K562 (cell line): Measurements from ENCODE around the gene CBFA2T3. TPM values are rescaled to one million over a fixed set of nuclear protein-coding genes. Genes with fewer than 3 reads are reported as not detected.

Source experiments
- AFF4 ChIP-seq: sonication (generic); formaldehyde crosslinking; IDR thresholded peaks from 2 replicates; pipeline ENCODE4 v1.8.0; 2023; ENCODE audit warnings: mild to moderate bottlenecking, missing genetic modification reagents
- BCOR ChIP-seq: fragments of 450-650 bp; IDR thresholded peaks from 2 replicates; pipeline ENCODE4 v1.6.1; 2016
- DPF2 ChIP-seq: fragments of 450-650 bp; IDR thresholded peaks from 2 replicates; pipeline ENCODE4 v1.6.1; 2016
- FOXK2 ChIP-seq, 2 experiments: fragments of 450-650 bp; IDR thresholded peaks in 1 of 2; conservative IDR thresholded peaks in 1 of 2; 2 replicates each; pipeline ENCODE4 v1.6.1; 2016; ENCODE audit warnings: low read depth in 2 of 2, mild to moderate bottlenecking in 1 of 2
- HOXB6 ChIP-seq: fragments of 250-450 bp; sonication (Bioruptor Pico); IDR thresholded peaks from 2 replicates; pipeline ENCODE4 v1.5.1; 2022; ENCODE audit warnings: mild to moderate bottlenecking, borderline replicate concordance
- PML ChIP-seq: IDR thresholded peaks from 2 replicates; pipeline ENCODE4 v1.6.1; 2012; ENCODE audit warnings: low read length, inconsistent platforms
- TCF7 ChIP-seq: sonication (generic); IDR thresholded peaks from 2 replicates; pipeline ENCODE4 v1.6.1; 2016; ENCODE audit warnings: antibody characterized with exemption, borderline replicate concordance
- ZNF175 ChIP-seq: fragments of 200-800 bp; sonication (Bioruptor generic); IDR thresholded peaks from 2 replicates; pipeline ENCODE4 v1.6.1; 2016; ENCODE audit warnings: low read depth, mild to moderate bottlenecking, missing genetic modification characterization, missing compliant biosample characterization
- ZNF324 ChIP-seq: fragments of 250-450 bp; sonication (Bioruptor Pico); IDR thresholded peaks from 2 replicates; pipeline ENCODE4 v1.4.0; 2020; ENCODE audit warnings: mild to moderate bottlenecking
- ZNF395 ChIP-seq: fragments of 200-800 bp; sonication (Bioruptor generic); IDR thresholded peaks from 2 replicates; pipeline ENCODE4 v1.6.1; 2017; ENCODE audit warnings: missing genetic modification characterization, missing compliant biosample characterization
- ZNF584 ChIP-seq: fragments of 200-800 bp; sonication (Bioruptor generic); IDR thresholded peaks from 2 replicates; pipeline ENCODE4 v1.6.1; 2016; ENCODE audit warnings: low read depth, mild to moderate bottlenecking, missing genetic modification characterization, missing compliant biosample characterization
- ZNF589 ChIP-seq: fragments of 200-800 bp; sonication (Bioruptor generic); IDR thresholded peaks from 2 replicates; pipeline ENCODE4 v1.6.1; 2016; ENCODE audit warnings: low read depth, missing genetic modification characterization, missing compliant biosample characterization
- polyA plus RNA-seq, 8 experiments: library from polyadenylated mRNA; depleted of rRNA in 4 of 8; stranded (reverse) in 5 of 8; unstranded in 3 of 8; fragments of >200 nt; fragmentation: Nextera tagmentation in 2 of 8; fragmentation: Illumina TruSeq in 1 of 8; extraction: Ambion mirVana in 2 of 8; extraction: Trizol in 1 of 8; gene quantifications; 2 replicates each; pipeline versions ENCODE4 v1.2.1 to v1.2.3, GENCODE V29; 2011 to 2014; ENCODE audit warnings: inconsistent platforms in 1 of 8, missing spikeins in 1 of 8
- total RNA-seq, 7 experiments: library from RNA; depleted of rRNA in 6 of 7; stranded (reverse); fragments of >200 nt in 6 of 7; fragmentation: Illumina TruSeq in 2 of 7; extraction: Trizol in 2 of 7; gene quantifications; 2 replicates each; pipeline versions ENCODE4 v1.2.1 to v1.2.3, GENCODE V29; 2011 to 2021; ENCODE audit warnings: low replicate concordance in 1 of 7
- TF ChIP-seq, protein P1 (sequence below): fragments of 450-650 bp; IDR thresholded peaks from 2 replicates; pipeline ENCODE4 v1.6.1; 2016; ENCODE audit warnings: borderline replicate concordance
- TF ChIP-seq, protein P2 (sequence below): fragments of 200-800 bp; sonication (Bioruptor generic); IDR thresholded peaks from 2 replicates; pipeline ENCODE4 v1.6.1; 2017; ENCODE audit warnings: missing genetic modification characterization, missing compliant biosample characterization
- TF ChIP-seq, protein P3 (sequence below): sonication (generic); formaldehyde crosslinking; IDR thresholded peaks from 2 replicates; pipeline ENCODE4 v1.8.1; 2023; ENCODE audit warnings: mild to moderate bottlenecking, missing genetic modification reagents

CBFA2T3 gene
- total and polyA plus RNA-seq, 9 of the 15 experiments (the other 6 are each of a cell fraction or from before 2014, with no cell fraction given) = 2.3 to 145 (median 6.7) TPM

DNA sequence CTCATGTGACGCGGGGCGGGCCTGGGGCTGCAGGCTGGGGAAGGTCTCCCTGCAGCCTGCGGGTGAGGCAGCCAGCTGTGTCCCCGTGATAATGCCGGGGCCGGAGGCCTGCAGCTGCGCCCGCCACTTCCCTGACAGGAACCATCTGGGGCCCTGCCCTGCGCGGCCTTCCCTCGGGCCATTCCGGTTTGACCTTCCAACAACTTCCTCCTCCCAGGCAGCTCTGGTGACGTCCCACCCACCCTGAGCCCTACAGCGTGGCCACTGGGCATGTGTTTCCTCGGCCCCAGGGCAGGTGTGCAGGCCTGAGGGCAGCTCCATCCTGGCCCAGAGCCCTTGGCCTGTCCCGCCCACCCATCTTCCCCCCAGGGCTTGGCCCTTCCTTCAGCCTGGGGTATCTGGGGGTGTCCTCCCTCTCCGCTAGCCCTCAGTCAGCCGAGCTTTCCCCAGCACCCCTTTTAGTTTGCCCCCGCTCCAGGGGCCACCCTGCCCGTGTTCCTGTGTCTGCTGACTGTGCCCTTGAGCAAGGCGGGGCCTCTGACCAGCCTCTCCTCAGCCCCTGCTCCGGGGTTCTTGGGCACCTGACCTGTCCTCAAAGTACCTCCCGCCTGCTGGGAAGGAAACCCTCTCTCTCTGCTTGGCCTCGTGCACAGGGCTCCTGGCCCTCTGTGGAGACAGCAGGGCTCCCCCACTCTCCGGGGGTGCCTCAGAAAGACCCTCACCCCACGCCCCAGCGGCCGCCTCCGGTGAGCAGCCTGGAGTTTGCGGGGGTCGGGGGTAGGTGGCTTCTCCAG, at the start of gene CBFA2T3 (continued):
- TF ChIP-seq AFF4 (CRISPR knock-in tag) (0 out of 2 replicates have a peak, but pooled peaks have one; percentile 12), ZNF175 (CRISPR knock-in tag) (peak; percentile 71; the same call in 1 of the 2 replicates), TCF7 (0 out of 2 replicates have a peak, but pooled peaks have one; percentile 22), FOXK2 (conservative IDR thresholded peaks at IDR 0.05 in 1 of 2, IDR thresholded peaks at IDR 0.05 in 1 of 2; ENCODE audit: low read depth in 2 of 2) (peak in 1 of 2 experiments; percentile 22; a peak in 1 of 4 replicates), ZNF589 (CRISPR knock-in tag) (peak; percentile 92), DPF2 (0 out of 2 replicates have a peak, but pooled peaks have one; percentile 42), ZNF395 (CRISPR knock-in tag) (peak; percentile 92), ZNF584 (CRISPR knock-in tag) (peak; percentile 52; the same call in 1 of the 2 replicates), ZNF324 (0 out of 2 replicates have a peak, but pooled peaks have one; percentile 26), HOXB6 (CRISPR knock-in tag) (no peak), BCOR (peak; percentile 35; the same call in 1 of the 2 replicates), PML (peak; percentile 87)
- TF ChIP-seq, protein P1, sequence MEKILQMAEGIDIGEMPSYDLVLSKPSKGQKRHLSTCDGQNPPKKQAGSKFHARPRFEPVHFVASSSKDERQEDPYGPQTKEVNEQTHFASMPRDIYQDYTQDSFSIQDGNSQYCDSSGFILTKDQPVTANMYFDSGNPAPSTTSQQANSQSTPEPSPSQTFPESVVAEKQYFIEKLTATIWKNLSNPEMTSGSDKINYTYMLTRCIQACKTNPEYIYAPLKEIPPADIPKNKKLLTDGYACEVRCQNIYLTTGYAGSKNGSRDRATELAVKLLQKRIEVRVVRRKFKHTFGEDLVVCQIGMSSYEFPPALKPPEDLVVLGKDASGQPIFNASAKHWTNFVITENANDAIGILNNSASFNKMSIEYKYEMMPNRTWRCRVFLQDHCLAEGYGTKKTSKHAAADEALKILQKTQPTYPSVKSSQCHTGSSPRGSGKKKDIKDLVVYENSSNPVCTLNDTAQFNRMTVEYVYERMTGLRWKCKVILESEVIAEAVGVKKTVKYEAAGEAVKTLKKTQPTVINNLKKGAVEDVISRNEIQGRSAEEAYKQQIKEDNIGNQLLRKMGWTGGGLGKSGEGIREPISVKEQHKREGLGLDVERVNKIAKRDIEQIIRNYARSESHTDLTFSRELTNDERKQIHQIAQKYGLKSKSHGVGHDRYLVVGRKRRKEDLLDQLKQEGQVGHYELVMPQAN = no peak
- TF ChIP-seq, protein P2, sequence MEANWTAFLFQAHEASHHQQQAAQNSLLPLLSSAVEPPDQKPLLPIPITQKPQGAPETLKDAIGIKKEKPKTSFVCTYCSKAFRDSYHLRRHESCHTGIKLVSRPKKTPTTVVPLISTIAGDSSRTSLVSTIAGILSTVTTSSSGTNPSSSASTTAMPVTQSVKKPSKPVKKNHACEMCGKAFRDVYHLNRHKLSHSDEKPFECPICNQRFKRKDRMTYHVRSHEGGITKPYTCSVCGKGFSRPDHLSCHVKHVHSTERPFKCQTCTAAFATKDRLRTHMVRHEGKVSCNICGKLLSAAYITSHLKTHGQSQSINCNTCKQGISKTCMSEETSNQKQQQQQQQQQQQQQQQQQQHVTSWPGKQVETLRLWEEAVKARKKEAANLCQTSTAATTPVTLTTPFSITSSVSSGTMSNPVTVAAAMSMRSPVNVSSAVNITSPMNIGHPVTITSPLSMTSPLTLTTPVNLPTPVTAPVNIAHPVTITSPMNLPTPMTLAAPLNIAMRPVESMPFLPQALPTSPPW = peak; percentile 83
- TF ChIP-seq, protein P3, sequence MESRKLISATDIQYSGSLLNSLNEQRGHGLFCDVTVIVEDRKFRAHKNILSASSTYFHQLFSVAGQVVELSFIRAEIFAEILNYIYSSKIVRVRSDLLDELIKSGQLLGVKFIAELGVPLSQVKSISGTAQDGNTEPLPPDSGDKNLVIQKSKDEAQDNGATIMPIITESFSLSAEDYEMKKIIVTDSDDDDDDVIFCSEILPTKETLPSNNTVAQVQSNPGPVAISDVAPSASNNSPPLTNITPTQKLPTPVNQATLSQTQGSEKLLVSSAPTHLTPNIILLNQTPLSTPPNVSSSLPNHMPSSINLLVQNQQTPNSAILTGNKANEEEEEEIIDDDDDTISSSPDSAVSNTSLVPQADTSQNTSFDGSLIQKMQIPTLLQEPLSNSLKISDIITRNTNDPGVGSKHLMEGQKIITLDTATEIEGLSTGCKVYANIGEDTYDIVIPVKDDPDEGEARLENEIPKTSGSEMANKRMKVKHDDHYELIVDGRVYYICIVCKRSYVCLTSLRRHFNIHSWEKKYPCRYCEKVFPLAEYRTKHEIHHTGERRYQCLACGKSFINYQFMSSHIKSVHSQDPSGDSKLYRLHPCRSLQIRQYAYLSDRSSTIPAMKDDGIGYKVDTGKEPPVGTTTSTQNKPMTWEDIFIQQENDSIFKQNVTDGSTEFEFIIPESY (CRISPR knock-in tag) = no peak
